ENCODE results near the gene SMKR1. TPM values are rescaled to one million over a fixed set of nuclear protein-coding genes. Genes with fewer than 3 reads are reported as not detected.

Gene SMKR1
- total RNA-seq, 2 donors from 2014 or later, result 0.55 to 0.97 TPM

- H3K9me3 Mint-ChIP-seq, result no peaks in the 10 kb centered on the region
- no peak for TF ChIP-seq CTCF (conservative IDR thresholded peaks at IDR 0.05)
- no peaks in the 10 kb centered on the region for H3K27me3 ChIP-seq (ENCODE audit: control insufficient read depth, insufficient read depth, low read length, poor library complexity, severe bottlenecking)
- H3K27ac ChIP-seq (ENCODE audit: low read depth, low read length), result no peak overlapping the region
- H3K4me1 ChIP-seq (ENCODE audit: control insufficient read depth, insufficient read depth, low read length), result no peaks in the 10 kb centered on the region
- no peaks in the 10 kb centered on the region for H3K36me3 Mint-ChIP-seq (ENCODE audit: low read depth)
- H3K27ac Mint-ChIP-seq, result no peak overlapping the region
- no peak overlapping the region for H3K9ac ChIP-seq (ENCODE audit: extremely low read depth, low read length, poor library complexity, severe bottlenecking)
- no peaks in the 10 kb centered on the region for H3K36me3 ChIP-seq (ENCODE audit: control insufficient read depth, insufficient read depth, low read length)
- H3K9me3 ChIP-seq (ENCODE audit: control insufficient read depth, low read length), result no peaks in the 10 kb centered on the region
- 83 to 96% methylated on average over 3 to 5 of the region's 5 CpGs for WGBS, 2 experiments (ENCODE audit: insufficient coverage in 1 of 2, insufficient read length in 1 of 2)
- H3K4me1 Mint-ChIP-seq, result peaks cover 17% of the 10 kb centered on the region
- peak; percentile 50 for DNase-seq
- no peak overlapping the region for H3K4me3 ChIP-seq (ENCODE audit: low read length)
- H3K4me3 Mint-ChIP-seq, result no peak overlapping the region
- peaks cover 2% of the 10 kb centered on the region for H3K27me3 Mint-ChIP-seq (ENCODE audit: insufficient read depth)
These were observed 58.5 kb downstream of the SMKR1 start for GRCh38 chr7:129560831-129561230.

- WGBS, 2 experiments (ENCODE audit: insufficient coverage in 1 of 2, insufficient read length in 1 of 2), result 75% methylated on average over 8 to 12 of the region's 12 CpGs
- no peak overlapping the region for H3K9ac ChIP-seq (ENCODE audit: extremely low read depth, low read length, poor library complexity, severe bottlenecking)
- no peaks in the 10 kb centered on the region for H3K9me3 ChIP-seq (ENCODE audit: control insufficient read depth, low read length)
- H3K27me3 Mint-ChIP-seq (ENCODE audit: insufficient read depth), result peaks cover 2% of the 10 kb centered on the region
- no peaks in the 10 kb centered on the region for H3K4me1 ChIP-seq (ENCODE audit: control insufficient read depth, insufficient read depth, low read length)
- DNase-seq, result peak; percentile 75
- H3K36me3 ChIP-seq (ENCODE audit: control insufficient read depth, insufficient read depth, low read length), result no peaks in the 10 kb centered on the region
- no peak for TF ChIP-seq CTCF (conservative IDR thresholded peaks at IDR 0.05)
- H3K9me3 Mint-ChIP-seq, result peaks cover 1% of the 10 kb centered on the region
- H3K27me3 ChIP-seq (ENCODE audit: control insufficient read depth, insufficient read depth, low read length, poor library complexity, severe bottlenecking), result no peaks in the 10 kb centered on the region
- peaks cover 12% of the 10 kb centered on the region for H3K4me1 Mint-ChIP-seq
- no peak overlapping the region for H3K4me3 ChIP-seq (ENCODE audit: low read length)
- no peak overlapping the region for H3K27ac Mint-ChIP-seq
- H3K36me3 Mint-ChIP-seq (ENCODE audit: low read depth), result no peaks in the 10 kb centered on the region
- H3K27ac ChIP-seq (ENCODE audit: low read depth, low read length), result no peak overlapping the region
- no peak overlapping the region for H3K4me3 Mint-ChIP-seq
These were observed 59.5 kb downstream of the SMKR1 start for GRCh38 chr7:129561677-129562359.

Other genes with a start within 250 kb of the SMKR1 start
- 10 to 100 TPM; 11.7 to 15.8 TPM for gene STRIP2, start 68.1 kb upstream of the SMKR1 start, total RNA-seq
- gene NRF1, start 109.2 kb downstream of the SMKR1 start, total RNA-seq, result 10 to 100 TPM; 22.9 to 26.4 TPM

All from endodermal cell (in vitro differentiated cells).